Measurements from ENCODE around the gene COL6A1.

The COL6A1 gene

GRCh38 chr21:45992301-45993209 is 11.0 kb downstream of the COL6A1 start:
- DNase-seq (ENCODE audit: extremely low read depth in 1 of 2, low read depth in 1 of 2) = no peak

GRCh38 chr21:45993210-45994085 is 11.9 kb downstream of the COL6A1 start:
- DNase-seq (ENCODE audit: extremely low read depth in 1 of 2, low read depth in 1 of 2) = no peak

GRCh38 chr21:45994086-45994661 is 12.6 kb downstream of the COL6A1 start:
- DNase-seq (ENCODE audit: extremely low read depth in 1 of 2, low read depth in 1 of 2) = no peak

- DNase-seq (ENCODE audit: extremely low read depth in 1 of 2, low read depth in 1 of 2) = no peak
These were observed 13.5 kb downstream of the COL6A1 start for GRCh38 chr21:45994759-45995685.

- DNase-seq (ENCODE audit: extremely low read depth in 1 of 2, low read depth in 1 of 2) = no peak
These were observed 14.2 kb downstream of the COL6A1 start for GRCh38 chr21:45995686-45996179.

- no peak for DNase-seq (ENCODE audit: extremely low read depth in 1 of 2, low read depth in 1 of 2)
These were observed 15.0 kb downstream of the COL6A1 start for GRCh38 chr21:45996311-45997204.

- DNase-seq (ENCODE audit: extremely low read depth in 1 of 2, low read depth in 1 of 2) = no peak
These were observed 15.6 kb downstream of the COL6A1 start for GRCh38 chr21:45997205-45997494.

- DNase-seq (ENCODE audit: extremely low read depth in 1 of 2, low read depth in 1 of 2) = no peak
These were observed 16.1 kb downstream of the COL6A1 start for GRCh38 chr21:45997495-45998275.

GRCh38 chr21:45998276-45998701 is 16.7 kb downstream of the COL6A1 start:
- DNase-seq (ENCODE audit: extremely low read depth in 1 of 2, low read depth in 1 of 2) = no peak

GRCh38 chr21:45998871-45999580 is 17.5 kb downstream of the COL6A1 start:
- no peak for DNase-seq (ENCODE audit: extremely low read depth in 1 of 2, low read depth in 1 of 2)

- DNase-seq (ENCODE audit: extremely low read depth in 1 of 2, low read depth in 1 of 2) = no peak
These were observed 18.1 kb downstream of the COL6A1 start for GRCh38 chr21:45999581-46000181.

- no peak for DNase-seq (ENCODE audit: extremely low read depth in 1 of 2, low read depth in 1 of 2)
These were observed 18.7 kb downstream of the COL6A1 start for GRCh38 chr21:46000182-46000730.

GRCh38 chr21:46000731-46001641 is 19.4 kb downstream of the COL6A1 start:
- no peak for DNase-seq (ENCODE audit: extremely low read depth in 1 of 2, low read depth in 1 of 2)

GRCh38 chr21:46001821-46002681 is 20.5 kb downstream of the COL6A1 start:
- no peak for DNase-seq (ENCODE audit: extremely low read depth in 1 of 2, low read depth in 1 of 2)

Data from activated CD8-positive, alpha-beta memory T cell treated with anti-CD3 and anti-CD28 coated beads for 1 hour (primary cell).